HG02759 (cell line): ENCODE results near the gene TACC2.
"Not testable (repeated sequence)": the region's sequence is repeated elsewhere in the genome, so short reads cannot be mapped to it uniquely, and the experiment has no call there.

ENCODE experiments used
- ATAC-seq: cut with Tn5 transposase; IDR thresholded peaks from one replicate; pipeline ENCODE4 v1.9.1; 2021; ENCODE audit warnings: mild to moderate bottlenecking, moderate library complexity; ENCODE audit not compliant: unreplicated experiment

Gene TACC2

GRCh38 chr10:122086416-122087240, 97.7 kb downstream of the TACC2 start:
- no peak for ATAC-seq

GRCh38 chr10:122087436-122087835, 98.5 kb downstream of the TACC2 start:
- ATAC-seq: no peak

- ATAC-seq: no peak
These were observed 100.5 kb downstream of the TACC2 start for GRCh38 chr10:122089311-122090017.

GRCh38 chr10:122091722-122092121, 102.8 kb downstream of the TACC2 start:
- ATAC-seq: no peak

- ATAC-seq: no peak
These were observed 104.1 kb downstream of the TACC2 start for GRCh38 chr10:122093076-122093475.

GRCh38 chr10:122096181-122096580, 107.2 kb downstream of the TACC2 start:
- not testable (repeated sequence) for ATAC-seq

GRCh38 chr10:122096705-122097104, 107.7 kb downstream of the TACC2 start:
- ATAC-seq: no peak

GRCh38 chr10:122097935-122098334, 109.0 kb downstream of the TACC2 start:
- ATAC-seq: no peak

GRCh38 chr10:122098924-122099323, 110.0 kb downstream of the TACC2 start:
- no peak for ATAC-seq

- no peak for ATAC-seq
These were observed 110.6 kb downstream of the TACC2 start for GRCh38 chr10:122099562-122099961.

- no peak for ATAC-seq
These were observed 113.3 kb downstream of the TACC2 start for GRCh38 chr10:122102146-122102868.

- ATAC-seq: no peak
These were observed 114.0 kb downstream of the TACC2 start for GRCh38 chr10:122102869-122103525.

- ATAC-seq: no peak
These were observed 114.6 kb downstream of the TACC2 start for GRCh38 chr10:122103592-122103991.

GRCh38 chr10:122108786-122109185, 119.8 kb downstream of the TACC2 start:
- ATAC-seq: not testable (repeated sequence)

- ATAC-seq: no peak
These were observed 123.2 kb downstream of the TACC2 start for GRCh38 chr10:122112021-122112616.

- no peak for ATAC-seq
These were observed 123.7 kb downstream of the TACC2 start for GRCh38 chr10:122112625-122113160.

- ATAC-seq: no peak
These were observed 124.4 kb downstream of the TACC2 start for GRCh38 chr10:122113161-122113944.

- no peak for ATAC-seq
These were observed 125.2 kb downstream of the TACC2 start for GRCh38 chr10:122113945-122114747.

GRCh38 chr10:122115874-122116273, 126.9 kb downstream of the TACC2 start:
- ATAC-seq: no peak
